Activated CD4-positive, alpha-beta T cell treated with anti-CD3 and anti-CD28 coated beads, Interleukin-10, Interleukin-2, amounts not matched to agents 100 ng/mL and 50 ng/mL, durations not matched to agents 16 hours and 8 hours (primary cell): ENCODE measurements around the gene NACC1.
A peak's percentile ranks its signal among the peaks of the same experiment; 100 is the strongest.
"Not testable (repeated sequence)": the region's sequence is repeated elsewhere in the genome, so short reads cannot be mapped to it uniquely, and the experiment has no call there.

ENCODE experiments used
- DNase-seq: peaks from one replicate; pipeline ENCODE4 v3.0.0-alpha.2; 2020

NACC1 gene

DNA sequence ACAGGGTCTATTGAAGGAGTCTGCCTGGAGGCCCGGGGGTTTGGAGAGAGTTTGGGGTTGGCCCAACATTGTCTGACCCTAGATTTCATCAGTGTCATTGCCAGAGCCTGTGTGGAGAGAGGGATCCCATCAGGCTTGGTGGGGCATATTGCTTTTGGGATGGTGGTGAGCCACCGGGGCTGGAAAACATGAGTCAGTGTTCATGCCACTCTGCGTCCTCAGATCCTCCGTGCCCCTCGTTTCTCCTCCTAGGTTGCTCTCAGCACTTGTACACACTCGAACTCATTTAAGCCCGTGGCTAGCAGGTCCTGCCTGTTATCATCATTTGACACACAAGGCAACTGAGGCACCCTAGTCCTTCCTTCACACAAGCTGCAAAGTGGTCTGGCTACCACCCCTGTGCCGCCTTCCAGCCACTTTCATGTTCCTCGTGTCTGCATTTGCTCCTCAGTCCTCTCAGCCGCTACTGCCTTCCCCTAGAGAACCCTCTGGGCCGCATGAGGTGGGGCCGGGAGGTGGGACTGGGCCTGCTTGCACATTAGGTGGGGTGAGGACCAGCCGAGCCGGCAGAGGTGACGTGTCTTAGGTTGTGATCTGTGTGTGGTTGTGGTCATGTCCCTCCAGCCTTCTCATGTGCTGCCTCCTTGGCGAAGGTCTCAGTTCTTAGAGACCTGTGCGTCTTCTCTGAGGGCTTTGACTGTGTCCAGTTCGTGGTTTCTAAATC, 3.6 kb downstream of the NACC1 start:
- DNase-seq = no peak

DNA sequence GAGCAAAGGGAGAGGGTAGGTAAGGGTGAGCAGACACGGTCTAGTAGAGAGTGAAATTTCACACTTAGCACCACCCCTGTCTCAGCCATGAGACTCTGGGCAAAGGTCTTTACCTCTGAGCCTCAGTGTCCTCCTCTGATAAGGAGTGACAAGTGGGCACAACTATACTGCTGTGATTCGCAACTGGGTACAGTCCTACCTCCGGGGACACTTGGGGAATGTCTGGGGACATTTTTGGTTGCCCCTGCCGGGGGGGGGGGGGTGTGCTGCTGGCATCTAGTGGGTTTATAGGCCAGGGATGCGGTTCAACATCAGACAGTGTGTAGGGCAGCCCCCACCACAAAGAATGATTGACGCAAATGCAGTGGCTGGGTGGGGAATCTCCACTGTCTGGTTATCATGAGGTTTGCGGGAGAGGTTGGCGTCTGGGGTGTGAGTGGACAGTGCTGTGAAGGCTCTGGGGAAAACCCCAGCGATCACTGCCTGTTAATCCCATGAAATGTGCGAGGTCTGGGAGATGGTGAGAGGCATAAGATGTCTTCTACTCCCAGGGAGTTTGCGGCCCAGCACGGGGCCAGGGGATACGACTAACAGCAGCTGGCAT, 4.3 kb downstream of the NACC1 start:
- DNase-seq = no peak

DNA sequence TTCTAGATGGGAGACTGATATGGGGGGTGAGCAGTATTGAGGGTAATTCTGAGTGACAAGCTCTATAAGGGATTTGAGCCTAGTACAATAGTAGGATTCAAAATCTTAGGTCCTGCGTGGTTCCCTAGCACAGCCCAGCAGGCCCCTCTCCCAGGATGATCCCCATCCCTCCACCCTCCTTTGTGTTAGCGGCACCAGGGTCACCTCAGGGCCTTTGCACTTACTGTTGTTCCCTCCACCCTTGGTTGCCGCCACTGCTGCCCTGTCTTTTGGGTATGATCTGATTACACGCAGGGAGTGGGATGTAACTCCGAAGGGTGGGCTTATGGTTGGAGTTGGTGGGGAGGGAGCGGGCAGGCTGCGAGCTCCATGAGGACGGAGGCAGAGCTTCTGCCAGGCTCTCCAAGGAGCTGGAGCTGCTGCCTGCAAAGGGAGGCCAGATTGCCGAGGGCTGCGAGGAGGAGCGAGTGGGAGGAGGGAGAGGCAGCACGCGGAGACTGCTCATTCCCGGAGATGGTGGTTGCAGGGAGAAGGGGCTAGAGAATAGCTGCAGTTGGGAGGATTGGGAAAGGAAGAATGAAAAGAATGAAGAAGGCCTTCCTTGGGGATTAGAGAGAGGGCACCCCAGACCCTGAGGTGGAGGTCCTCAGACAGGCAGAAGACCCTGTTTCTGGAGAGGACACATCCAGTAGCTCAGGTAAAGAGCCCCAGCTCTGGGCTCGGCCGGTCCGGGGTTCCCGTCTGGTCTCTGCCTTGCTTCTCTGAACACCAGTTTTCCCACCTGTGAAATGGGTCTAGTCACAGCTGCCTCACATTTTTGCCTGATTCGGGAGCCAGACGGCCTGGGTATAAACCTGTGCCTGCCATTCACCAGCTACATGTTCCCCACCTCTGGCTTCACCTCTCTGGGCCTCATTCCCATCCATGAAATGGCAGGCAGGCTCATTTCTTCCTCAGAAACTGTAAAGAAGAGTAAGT, 5.2 kb downstream of the NACC1 start:
- DNase-seq = no peak

DNA sequence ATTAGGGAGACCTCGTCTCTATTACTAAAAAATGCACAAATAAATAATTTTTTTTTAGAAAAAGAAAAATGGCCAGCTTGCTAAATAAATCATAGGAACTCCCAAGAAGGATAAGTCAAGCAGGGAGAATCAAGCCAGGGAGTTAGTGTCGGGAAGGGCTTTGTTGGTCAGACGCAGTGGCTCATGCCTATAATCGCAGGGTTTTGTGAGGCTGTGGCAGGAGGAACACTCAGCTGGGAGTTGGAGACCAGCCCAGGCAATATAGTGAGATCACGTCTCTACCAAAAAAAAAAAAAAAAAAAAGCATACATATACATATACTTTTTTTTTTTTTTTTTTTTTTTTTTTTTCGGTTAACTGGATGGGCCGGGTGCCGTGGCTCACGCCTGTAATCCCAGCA, 9.0 kb downstream of the NACC1 start:
- DNase-seq = no peak

DNA sequence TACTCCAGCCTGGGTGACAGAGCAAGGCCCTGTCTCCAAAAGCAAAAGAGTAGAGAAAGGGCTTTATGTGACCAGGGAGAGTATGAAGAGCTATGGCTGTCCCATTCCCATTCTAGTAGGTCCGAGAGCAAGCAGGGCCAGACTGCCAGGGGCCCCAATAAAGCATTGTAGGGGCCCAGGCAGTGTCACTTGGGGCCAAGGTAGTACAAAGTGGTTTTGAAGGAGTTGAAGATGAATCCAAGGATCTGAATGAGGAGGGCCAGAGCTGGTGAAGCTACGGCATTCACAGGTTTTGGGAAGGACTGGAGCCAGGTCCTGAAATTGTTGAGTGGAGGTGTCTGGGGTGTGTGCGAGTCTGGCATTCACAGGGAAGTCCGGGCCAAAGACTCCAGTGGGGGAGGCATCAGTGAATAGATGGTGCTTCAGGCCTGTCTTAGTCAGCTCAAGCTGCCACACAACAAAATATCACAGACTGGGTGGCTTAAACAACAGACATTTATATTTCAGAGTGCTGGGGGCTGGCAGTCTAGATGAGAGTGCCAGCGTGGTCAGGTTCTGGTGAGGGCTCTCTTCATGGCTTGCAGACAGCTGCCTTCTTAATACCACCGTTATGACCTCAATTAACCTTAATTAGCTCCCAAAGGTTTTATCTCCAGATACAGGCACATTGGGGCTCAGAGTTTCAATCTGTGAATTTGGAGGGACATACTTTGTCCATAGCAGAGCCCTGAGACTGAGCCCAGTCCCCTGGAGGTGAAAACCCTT, 9.9 kb downstream of the NACC1 start:
- DNase-seq = no peak

DNA sequence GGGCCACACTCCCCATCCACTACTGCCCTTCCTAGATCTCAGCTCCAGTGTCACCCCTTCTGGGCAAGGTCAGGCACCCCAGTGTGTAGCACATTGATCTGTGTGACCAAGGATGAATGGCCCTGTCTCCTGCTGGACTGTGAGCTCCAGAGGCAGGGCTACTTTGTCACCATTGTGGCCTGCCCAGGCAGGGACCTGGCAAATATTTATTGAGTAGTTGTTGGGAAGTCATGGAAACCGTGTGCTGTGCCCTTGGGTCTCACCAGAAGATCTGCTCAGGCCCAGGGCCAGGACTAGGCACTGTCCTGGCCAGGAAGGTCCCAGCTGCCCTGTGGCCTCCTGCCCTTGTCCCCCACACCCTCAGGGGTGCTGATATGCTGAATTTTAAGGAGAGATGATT, 10.5 kb downstream of the NACC1 start:
- no peak for DNase-seq

DNA sequence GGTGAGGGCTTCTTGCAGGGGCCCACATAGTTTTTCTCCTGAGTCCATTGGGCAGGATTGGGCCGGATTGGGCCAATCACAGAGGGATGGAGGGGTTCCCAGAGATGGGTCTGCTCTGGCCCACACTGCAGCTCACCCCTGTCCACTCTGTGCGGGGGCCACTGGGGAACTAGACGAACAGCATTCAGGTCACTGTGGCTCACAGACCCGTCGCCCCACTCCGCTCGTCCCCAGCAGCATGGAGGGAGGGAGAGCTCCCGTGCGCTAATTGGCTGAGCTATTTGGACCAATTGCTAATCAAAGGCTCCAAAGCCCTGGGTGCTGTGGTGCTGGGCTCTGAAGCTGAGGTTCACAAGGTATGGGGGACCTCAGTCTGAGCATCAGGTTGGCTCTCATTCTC, 11.3 kb downstream of the NACC1 start:
- DNase-seq = no peak

DNA sequence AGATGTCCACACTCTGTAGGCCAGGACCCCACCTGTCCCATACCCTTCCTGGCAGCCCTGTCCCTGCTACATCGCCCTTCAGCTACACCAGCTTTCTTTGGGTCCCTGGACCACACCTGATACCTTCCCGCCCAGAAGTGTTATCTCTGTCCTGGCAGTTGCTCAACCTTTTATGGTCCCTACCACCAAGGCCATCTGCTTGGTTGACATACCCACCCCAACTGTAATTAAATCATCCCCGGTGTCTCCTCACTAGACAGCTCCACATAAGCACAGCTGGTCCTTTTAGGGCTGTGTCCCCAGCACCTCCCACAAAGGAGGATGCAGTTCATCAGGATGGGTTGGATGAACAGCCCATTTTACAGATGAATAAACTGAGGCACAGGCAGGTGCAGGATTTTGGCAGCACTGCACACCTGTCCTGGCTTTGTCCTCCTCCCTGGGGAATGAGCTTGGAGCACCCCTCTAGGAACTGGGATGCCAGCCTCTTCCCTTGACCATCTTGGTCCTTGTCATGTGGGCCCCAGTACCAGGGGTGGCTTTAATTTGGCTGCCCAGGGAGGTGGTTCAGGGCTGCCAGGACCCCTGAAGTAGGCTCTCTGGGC, 12.9 kb downstream of the NACC1 start:
- no peak for DNase-seq

DNA sequence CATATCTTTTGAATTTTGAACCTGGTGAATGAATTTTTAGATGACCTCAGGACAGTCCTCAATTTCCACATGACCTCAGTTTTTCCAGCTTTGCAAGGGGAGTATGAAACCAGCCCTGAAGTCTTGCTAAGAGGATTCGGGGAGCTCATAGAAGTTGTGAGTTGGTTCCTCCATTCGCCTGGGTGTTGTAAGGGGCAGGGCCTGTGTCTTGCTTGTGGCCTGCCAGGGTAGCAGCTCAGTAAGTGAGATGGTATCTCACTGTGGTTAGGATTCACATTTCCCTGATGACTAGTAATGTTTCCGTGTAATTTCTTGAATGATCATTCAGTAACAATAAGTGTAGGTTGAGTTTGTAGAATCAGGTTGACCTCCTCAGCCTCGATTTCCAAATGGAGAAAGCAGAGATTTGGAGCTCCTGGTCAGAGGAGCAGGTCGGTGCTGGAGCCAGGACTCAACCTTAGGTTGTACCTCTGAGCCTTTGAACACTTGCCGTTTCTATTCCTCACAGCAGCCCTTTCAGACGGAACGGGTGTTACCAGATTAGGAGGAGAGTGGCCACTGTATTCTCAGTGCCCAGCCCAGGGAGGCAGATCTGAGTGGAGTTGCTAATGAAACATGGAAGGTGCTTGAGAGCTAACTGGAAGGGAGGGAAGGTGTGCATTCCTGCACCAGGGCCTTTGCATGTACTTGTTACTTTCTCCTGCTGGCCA, 14.6 kb downstream of the NACC1 start:
- DNase-seq = peak; percentile 88

DNA sequence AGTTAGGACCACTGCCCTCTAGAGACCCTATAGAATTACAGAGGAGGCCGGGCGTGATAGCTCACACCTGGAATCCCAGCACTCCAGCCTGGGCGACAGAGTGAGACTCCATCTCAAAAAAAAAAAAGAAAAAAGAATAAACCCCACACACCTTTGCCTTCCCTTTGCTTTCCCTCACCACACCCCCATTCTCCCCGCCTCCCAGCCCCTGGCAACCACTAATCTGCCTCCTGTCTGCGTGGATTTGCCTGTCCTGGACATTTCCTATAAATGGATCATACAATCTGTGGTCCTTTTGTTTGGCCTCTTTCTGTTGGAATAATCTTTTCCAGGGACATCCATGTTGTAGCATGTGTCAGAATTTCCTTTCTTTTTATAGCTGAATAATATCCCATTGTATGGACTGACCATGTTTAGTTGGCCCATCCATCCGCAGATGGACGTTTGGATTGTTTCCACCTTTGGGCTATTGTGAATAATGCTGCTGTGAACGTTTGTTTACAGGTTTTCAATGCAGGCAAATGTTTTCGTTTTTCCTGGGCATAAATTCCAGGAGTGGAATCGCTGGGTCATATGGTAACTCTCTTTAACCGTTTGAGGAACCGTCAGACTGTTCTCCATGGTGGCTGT, 15.3 kb downstream of the NACC1 start:
- no peak for DNase-seq

DNA sequence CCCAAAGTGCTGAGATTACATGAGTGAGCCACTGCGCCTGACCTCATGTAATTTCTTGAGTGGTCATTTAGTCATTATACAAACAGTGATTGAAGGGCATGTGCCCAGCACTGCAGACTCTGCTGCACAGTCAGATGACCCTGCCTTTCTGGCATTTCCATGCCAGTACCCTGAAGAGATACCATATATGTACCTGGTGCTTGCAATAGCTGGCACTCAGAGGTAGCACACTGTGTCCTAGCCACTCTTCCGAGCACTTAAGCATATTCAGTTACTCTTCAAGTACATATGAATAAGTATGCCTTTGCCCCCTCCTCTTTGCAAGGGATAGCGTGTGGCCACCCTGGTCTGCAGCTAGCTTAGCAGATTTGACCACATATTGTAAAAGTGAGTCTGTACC, 16.6 kb downstream of the NACC1 start:
- DNase-seq = no peak

DNA sequence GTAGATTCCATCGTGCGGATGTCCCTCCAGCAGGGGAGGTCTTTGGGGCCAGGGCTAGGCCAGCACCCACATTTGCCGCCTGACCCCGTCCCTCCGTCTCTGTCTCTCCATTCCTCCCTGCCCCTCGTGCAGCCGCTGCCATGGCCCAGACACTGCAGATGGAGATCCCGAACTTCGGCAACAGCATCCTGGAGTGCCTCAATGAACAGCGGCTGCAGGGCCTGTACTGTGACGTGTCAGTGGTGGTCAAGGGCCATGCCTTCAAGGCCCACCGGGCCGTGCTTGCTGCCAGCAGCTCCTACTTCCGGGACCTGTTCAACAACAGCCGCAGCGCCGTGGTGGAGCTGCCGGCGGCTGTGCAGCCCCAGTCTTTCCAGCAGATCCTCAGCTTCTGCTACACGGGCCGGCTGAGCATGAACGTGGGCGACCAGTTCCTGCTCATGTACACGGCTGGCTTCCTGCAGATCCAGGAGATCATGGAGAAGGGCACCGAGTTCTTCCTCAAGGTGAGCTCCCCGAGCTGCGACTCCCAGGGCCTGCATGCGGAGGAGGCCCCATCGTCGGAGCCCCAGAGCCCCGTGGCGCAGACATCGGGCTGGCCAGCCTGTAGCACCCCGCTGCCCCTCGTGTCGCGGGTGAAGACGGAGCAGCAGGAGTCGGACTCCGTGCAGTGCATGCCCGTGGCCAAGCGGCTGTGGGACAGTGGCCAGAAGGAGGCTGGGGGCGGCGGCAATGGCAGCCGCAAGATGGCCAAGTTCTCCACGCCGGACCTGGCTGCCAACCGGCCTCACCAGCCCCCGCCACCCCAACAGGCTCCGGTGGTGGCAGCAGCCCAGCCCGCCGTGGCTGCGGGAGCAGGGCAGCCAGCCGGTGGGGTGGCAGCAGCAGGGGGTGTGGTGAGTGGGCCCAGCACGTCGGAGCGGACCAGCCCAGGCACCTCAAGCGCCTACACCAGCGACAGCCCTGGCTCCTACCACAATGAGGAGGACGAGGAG, 17.3 kb downstream of the NACC1 start:
- no peak for DNase-seq

DNA sequence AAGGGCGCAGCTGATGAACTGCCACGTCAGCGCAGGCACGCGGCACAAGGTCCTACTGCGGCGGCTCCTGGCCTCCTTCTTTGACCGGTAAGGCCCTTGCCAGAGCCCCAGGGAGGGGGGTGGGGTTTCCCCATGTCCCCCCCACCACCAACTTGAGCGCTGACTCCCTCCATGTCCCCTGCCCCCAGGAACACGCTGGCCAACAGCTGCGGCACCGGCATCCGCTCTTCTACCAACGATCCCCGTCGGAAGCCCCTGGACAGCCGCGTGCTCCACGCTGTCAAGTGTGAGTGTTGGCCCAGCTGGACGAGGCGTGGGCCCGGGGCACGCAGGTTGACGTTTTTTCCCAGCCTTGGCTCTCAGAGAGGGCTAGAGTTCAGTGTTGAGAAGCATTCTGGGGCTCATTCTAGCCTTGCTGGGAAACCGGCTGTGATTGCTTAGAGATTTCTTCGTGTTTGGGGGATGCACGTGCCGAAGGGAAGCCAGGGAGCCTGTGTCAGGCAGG, 19.3 kb downstream of the NACC1 start:
- DNase-seq = no peak

DNA sequence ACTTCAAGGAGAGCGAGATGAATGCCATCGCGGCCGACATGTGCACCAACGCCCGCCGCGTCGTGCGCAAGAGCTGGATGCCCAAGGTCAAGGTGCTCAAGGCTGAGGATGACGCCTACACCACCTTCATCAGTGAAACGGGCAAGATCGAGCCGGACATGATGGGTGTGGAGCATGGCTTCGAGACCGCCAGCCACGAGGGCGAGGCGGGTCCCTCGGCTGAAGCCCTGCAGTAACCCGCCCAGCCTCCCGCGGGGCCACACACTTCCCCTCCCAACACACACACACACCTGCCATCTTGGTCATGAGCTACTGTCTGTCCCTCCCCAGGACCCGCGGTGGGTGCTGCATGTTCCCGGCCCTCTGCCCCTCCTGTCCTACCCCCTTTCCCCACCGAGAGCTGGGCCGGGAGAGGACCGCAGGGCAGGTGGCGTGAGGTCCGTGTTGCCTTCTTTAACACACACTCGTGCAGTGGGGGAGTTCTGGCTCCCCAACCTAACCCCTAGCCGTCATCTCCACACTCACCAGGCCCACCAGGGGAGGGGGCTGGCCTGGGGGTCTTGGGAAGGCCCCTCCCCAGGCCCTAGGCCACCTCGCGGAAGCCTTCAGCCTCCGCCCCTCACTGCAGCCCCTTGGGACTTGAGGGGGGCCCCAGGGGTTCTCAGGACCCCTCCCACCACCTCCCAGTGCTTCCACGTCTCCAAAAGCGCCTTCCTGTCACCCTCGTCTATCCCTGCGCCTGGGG, 20.3 kb downstream of the NACC1 start:
- no peak for DNase-seq

DNA sequence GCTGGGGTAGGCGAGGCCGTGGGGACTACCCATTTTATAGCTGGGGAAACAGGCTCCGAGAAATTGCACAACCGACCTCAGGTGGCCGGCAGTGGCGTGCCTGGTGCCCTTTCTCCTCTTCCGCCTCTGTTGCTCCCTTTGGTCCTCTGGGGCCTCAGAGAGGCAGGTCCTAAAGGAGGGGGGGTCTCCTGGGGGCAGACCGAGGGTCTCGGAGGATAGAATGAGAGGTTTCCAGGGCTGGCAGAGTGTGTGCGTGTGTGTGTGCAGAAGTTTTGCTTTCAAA, 20.8 kb downstream of the NACC1 start:
- DNase-seq = no peak

DNA sequence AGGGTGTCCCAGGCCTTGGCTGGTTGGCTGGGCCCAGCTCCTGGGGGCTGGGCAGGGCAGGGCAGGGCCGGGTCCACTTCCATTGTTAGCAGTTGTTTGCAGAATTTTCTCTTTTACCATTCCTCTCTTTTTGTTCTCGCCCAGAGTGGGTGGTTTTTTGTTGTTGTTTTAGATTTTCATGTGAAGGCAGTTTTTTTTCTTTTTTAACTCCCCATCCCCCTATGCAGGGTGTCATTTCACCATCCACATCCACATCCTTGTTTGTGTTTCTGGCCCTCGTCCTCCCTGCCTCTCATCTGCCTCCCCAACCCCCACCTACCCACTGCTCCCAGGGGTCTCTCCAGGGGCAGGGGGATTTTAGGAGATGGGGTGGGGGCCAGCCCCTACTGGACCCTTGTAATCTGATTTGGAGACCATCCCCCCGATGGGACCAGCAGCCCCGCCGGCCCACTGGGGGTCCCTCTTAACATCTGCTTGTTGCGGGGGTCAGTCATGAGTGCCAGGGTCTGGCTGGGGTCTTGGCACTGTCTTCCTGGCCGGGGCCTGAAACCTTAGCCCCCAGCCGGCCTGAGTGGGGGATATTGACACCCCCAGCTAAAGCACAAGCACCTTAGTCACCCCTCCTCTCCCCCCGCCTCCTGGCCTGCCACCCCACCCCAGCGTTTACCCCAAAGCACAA, 21.7 kb downstream of the NACC1 start:
- DNase-seq = no peak

DNA sequence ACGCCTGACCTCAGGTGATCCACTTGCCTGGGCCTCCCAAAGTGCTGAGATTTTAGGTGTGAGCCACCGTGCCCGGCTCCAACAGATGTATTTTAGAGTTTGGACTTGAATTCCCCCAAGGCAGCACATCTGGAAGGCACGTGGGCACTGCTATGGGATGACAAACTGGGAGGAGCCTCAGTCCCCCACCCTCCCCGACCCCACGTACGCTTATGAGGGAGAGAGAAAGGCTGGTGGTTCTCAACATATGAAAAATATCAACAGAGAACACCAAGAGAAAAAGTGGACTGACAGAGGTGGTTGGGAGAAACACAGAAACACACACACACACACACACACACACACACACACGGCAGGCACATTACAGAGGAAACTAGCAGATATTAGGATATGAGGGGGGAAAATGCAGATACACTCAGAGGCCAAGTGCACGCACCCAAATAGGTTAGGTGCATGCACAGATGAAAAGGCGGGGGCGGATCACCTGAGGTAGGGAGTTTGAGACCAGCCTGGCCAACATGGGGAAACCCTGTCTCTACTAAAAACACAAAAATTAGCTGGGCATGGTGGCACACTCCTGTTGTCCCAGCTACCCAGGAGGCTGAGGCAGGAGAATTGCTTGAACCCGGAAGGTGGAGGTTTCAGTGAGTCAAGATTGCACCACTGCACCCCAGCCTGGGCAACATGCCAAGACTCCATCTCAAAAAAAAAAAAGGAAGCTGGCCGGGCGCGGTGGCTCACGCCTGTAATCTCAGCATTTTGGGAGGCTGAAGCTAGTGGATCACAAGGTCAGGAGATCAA, 28.9 kb downstream of the NACC1 start:
- no peak for DNase-seq

DNA sequence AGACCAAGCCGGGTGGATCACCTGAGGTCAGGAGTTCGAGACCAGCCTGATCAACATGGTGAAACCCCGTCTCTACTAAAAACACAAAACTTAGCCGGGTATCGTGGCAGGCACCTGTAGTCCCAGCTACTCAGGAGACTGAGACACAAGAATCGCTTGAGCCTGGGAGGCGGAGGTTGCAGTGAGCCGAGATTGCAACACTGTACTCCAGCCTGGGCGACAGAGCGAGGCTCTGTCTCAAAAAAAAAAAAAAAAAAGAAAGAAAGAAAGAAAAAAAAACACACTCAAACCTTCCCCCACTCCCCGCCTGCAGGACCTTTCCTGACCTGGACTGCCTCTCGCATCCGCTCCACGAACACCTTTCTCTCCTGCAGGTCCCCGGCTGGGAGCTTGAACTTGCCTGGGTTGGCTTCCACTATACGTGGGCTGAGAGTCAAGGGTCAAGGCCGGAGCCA, 31.1 kb downstream of the NACC1 start:
- not testable (repeated sequence) for DNase-seq
